OCI-LY3 (cell line): Measurements from ENCODE around the gene MTHFD1L.

Experiments used
- EZH2phosphoT487 ChIP-seq: fragments of 200-600 bp; shearing (Covaris generic); IDR thresholded peaks from 2 replicates; pipeline ENCODE4 v1.6.1; 2018; ENCODE audit warnings: antibody characterized with exemption, mixed run types, low read depth
- TF ChIP-seq, protein P1 (sequence below): fragments of 200-600, 300-600 bp; sonication (generic); IDR thresholded peaks from 2 replicates; pipeline ENCODE4 v1.5.1; 2014; ENCODE audit warnings: antibody characterized with exemption, low read length, low read depth

DNA sequence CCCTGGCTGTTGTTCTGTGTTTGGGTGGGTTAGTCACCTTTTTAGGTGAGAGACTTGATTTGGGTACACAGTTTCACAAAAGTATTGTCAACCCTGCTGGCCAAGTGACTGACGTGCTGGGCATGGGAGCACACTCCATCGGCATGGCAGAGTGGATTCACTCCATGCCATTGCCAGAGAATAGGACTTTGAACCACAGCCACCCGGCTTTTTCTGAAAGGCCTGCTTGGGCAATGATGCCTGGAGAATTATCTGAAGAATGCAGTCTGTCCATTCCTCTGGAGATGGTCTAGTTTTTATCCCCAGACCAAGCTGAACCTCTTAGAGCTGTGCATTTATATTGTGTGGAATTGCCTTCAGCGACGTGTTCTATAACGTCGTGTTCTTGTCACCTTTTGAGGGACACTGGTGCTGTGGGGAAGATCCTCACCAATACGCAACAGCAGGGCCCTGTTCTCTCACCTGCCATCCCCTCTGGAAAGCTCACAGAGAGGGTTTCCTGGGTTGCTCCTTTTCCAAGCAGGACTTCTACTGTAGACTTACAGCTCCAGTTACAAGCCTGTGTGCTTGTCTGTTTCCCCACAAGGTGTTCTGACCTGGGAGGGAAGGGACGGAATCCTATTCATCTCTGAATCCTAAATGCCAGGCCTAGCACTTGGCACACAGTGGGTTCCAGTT lies 190.9 kb downstream of the MTHFD1L start:
- TF ChIP-seq, protein P1, sequence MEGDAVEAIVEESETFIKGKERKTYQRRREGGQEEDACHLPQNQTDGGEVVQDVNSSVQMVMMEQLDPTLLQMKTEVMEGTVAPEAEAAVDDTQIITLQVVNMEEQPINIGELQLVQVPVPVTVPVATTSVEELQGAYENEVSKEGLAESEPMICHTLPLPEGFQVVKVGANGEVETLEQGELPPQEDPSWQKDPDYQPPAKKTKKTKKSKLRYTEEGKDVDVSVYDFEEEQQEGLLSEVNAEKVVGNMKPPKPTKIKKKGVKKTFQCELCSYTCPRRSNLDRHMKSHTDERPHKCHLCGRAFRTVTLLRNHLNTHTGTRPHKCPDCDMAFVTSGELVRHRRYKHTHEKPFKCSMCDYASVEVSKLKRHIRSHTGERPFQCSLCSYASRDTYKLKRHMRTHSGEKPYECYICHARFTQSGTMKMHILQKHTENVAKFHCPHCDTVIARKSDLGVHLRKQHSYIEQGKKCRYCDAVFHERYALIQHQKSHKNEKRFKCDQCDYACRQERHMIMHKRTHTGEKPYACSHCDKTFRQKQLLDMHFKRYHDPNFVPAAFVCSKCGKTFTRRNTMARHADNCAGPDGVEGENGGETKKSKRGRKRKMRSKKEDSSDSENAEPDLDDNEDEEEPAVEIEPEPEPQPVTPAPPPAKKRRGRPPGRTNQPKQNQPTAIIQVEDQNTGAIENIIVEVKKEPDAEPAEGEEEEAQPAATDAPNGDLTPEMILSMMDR = no peak
- no peak for TF ChIP-seq EZH2phosphoT487
